Panc1 (cell line): ENCODE data around the gene SAMD15.

Experiments used
- CTCF ChIP-seq: fragments of 450-650 bp; IDR thresholded peaks from 2 replicates; pipeline ENCODE4 v1.5.1; 2017; ENCODE audit warnings: mild to moderate bottlenecking
- POLR2AphosphoS5 ChIP-seq: IDR thresholded peaks from 2 replicates; pipeline ENCODE4 v1.6.1; 2012; ENCODE audit warnings: mild to moderate bottlenecking, low read depth, low read length, moderate library complexity

GRCh38 chr14:77424862-77425261 lies 47.7 kb downstream of the SAMD15 start:
- TF ChIP-seq POLR2AphosphoS5, result no peak
- no peak for TF ChIP-seq CTCF
